ENCODE results near the gene CLTCL1.

The CLTCL1 gene

GRCh38 chr22:19231986-19232385 lies 59.5 kb downstream of the CLTCL1 start:
- Histone ChIP-seq H3K9me3 (ENCODE audit: control insufficient read depth, insufficient read depth, low read depth, low read length) (no peaks in the 10 kb centered on the region), H3K27ac (ENCODE audit: low read depth, low read length) (no peak overlapping the region), H3K9ac (ENCODE audit: low read length) (no peak overlapping the region), H3K36me3 (ENCODE audit: control insufficient read depth, insufficient read depth, low read length) (peaks cover 54% of the 10 kb centered on the region), H3K4me3 (ENCODE audit: low read depth, low read length) (no peak overlapping the region), H3K27me3 (ENCODE audit: control insufficient read depth, insufficient read depth, low read length) (no peaks in the 10 kb centered on the region), H3K4me1 (ENCODE audit: control insufficient read depth, insufficient read depth, low read length) (no peaks in the 10 kb centered on the region)

- Histone ChIP-seq H3K36me3 (ENCODE audit: control insufficient read depth, insufficient read depth, low read length) (peaks cover 66% of the 10 kb centered on the region), H3K27me3 (ENCODE audit: control insufficient read depth, insufficient read depth, low read length) (no peaks in the 10 kb centered on the region), H3K9me3 (ENCODE audit: control insufficient read depth, insufficient read depth, low read depth, low read length) (no peaks in the 10 kb centered on the region), H3K4me3 (ENCODE audit: low read depth, low read length) (no peak overlapping the region), H3K9ac (ENCODE audit: low read length) (no peak overlapping the region), H3K27ac (ENCODE audit: low read depth, low read length) (no peak overlapping the region), H3K4me1 (ENCODE audit: control insufficient read depth, insufficient read depth, low read length) (no peaks in the 10 kb centered on the region)
Observed at GRCh38 chr22:19229600-19229999, 61.9 kb downstream of the CLTCL1 start.

- Histone ChIP-seq H3K9me3 (ENCODE audit: control insufficient read depth, insufficient read depth, low read depth, low read length) (no peaks in the 10 kb centered on the region), H3K9ac (ENCODE audit: low read length) (no peak overlapping the region), H3K27ac (ENCODE audit: low read depth, low read length) (no peak overlapping the region), H3K4me3 (ENCODE audit: low read depth, low read length) (no peak overlapping the region), H3K4me1 (ENCODE audit: control insufficient read depth, insufficient read depth, low read length) (peaks cover 7% of the 10 kb centered on the region; the same call in 1 of the 2 replicates), H3K27me3 (ENCODE audit: control insufficient read depth, insufficient read depth, low read length) (no peaks in the 10 kb centered on the region), H3K36me3 (ENCODE audit: control insufficient read depth, insufficient read depth, low read length) (peaks cover 61% of the 10 kb centered on the region)
Observed at GRCh38 chr22:19228179-19228578, 63.3 kb downstream of the CLTCL1 start.

- Histone ChIP-seq H3K4me1 (ENCODE audit: control insufficient read depth, insufficient read depth, low read length) (peaks cover 9% of the 10 kb centered on the region; the same call in 1 of the 2 replicates), H3K9me3 (ENCODE audit: control insufficient read depth, insufficient read depth, low read depth, low read length) (no peaks in the 10 kb centered on the region), H3K27me3 (ENCODE audit: control insufficient read depth, insufficient read depth, low read length) (no peaks in the 10 kb centered on the region)
Observed at GRCh38 chr22:19226428-19226827, 65.1 kb downstream of the CLTCL1 start.

GRCh38 chr22:19225560-19225959 lies 66.0 kb downstream of the CLTCL1 start:
- H3K36me3 ChIP-seq (ENCODE audit: control insufficient read depth, insufficient read depth, low read length): peaks cover 68% of the 10 kb centered on the region
- no peak overlapping the region for H3K4me3 ChIP-seq (ENCODE audit: low read depth, low read length)
- H3K9me3 ChIP-seq (ENCODE audit: control insufficient read depth, insufficient read depth, low read depth, low read length): no peaks in the 10 kb centered on the region
- H3K9ac ChIP-seq (ENCODE audit: low read length): no peak overlapping the region
- H3K27me3 ChIP-seq (ENCODE audit: control insufficient read depth, insufficient read depth, low read length): no peaks in the 10 kb centered on the region
- H3K27ac ChIP-seq (ENCODE audit: low read depth, low read length): no peak overlapping the region
- peaks cover 9% of the 10 kb centered on the region; the same call in 1 of the 2 replicates for H3K4me1 ChIP-seq (ENCODE audit: control insufficient read depth, insufficient read depth, low read length)

More at GRCh38 chr22:19226428-19226827, 65.1 kb downstream of the CLTCL1 start:
- Histone ChIP-seq H3K36me3 (ENCODE audit: control insufficient read depth, insufficient read depth, low read length) (peaks cover 61% of the 10 kb centered on the region), H3K4me3 (ENCODE audit: low read depth, low read length) (no peak overlapping the region), H3K27ac (ENCODE audit: low read depth, low read length) (no peak overlapping the region), H3K9ac (ENCODE audit: low read length) (no peak overlapping the region)

GRCh38 chr22:19224985-19225384 lies 66.5 kb downstream of the CLTCL1 start:
- H3K27me3 ChIP-seq (ENCODE audit: control insufficient read depth, insufficient read depth, low read length): no peaks in the 10 kb centered on the region
- H3K9ac ChIP-seq (ENCODE audit: low read length): no peak overlapping the region
- H3K4me1 ChIP-seq (ENCODE audit: control insufficient read depth, insufficient read depth, low read length): peaks cover 9% of the 10 kb centered on the region; the same call in 1 of the 2 replicates
- H3K27ac ChIP-seq (ENCODE audit: low read depth, low read length): no peak overlapping the region
- H3K36me3 ChIP-seq (ENCODE audit: control insufficient read depth, insufficient read depth, low read length): peaks cover 69% of the 10 kb centered on the region
- no peaks in the 10 kb centered on the region for H3K9me3 ChIP-seq (ENCODE audit: control insufficient read depth, insufficient read depth, low read depth, low read length)
- H3K4me3 ChIP-seq (ENCODE audit: low read depth, low read length): no peak overlapping the region

- Histone ChIP-seq H3K27me3 (ENCODE audit: control insufficient read depth, insufficient read depth, low read length) (no peaks in the 10 kb centered on the region), H3K4me1 (ENCODE audit: control insufficient read depth, insufficient read depth, low read length) (peaks cover 9% of the 10 kb centered on the region; the same call in 1 of the 2 replicates), H3K9me3 (ENCODE audit: control insufficient read depth, insufficient read depth, low read depth, low read length) (no peaks in the 10 kb centered on the region), H3K4me3 (ENCODE audit: low read depth, low read length) (no peak overlapping the region), H3K36me3 (ENCODE audit: control insufficient read depth, insufficient read depth, low read length) (peaks cover 74% of the 10 kb centered on the region), H3K9ac (ENCODE audit: low read length) (no peak overlapping the region), H3K27ac (ENCODE audit: low read depth, low read length) (no peak overlapping the region)
Observed at GRCh38 chr22:19224557-19224956, 67.0 kb downstream of the CLTCL1 start.

- H3K4me1 ChIP-seq (ENCODE audit: control insufficient read depth, insufficient read depth, low read length): peaks cover 10% of the 10 kb centered on the region
- no peaks in the 10 kb centered on the region for H3K9me3 ChIP-seq (ENCODE audit: control insufficient read depth, insufficient read depth, low read depth, low read length)
- no peak overlapping the region for H3K4me3 ChIP-seq (ENCODE audit: low read depth, low read length)
- H3K27ac ChIP-seq (ENCODE audit: low read depth, low read length): no peak overlapping the region
- H3K27me3 ChIP-seq (ENCODE audit: control insufficient read depth, insufficient read depth, low read length): no peaks in the 10 kb centered on the region
- H3K36me3 ChIP-seq (ENCODE audit: control insufficient read depth, insufficient read depth, low read length): peaks cover 70% of the 10 kb centered on the region
- H3K9ac ChIP-seq (ENCODE audit: low read length): no peak overlapping the region
Observed at GRCh38 chr22:19223617-19224016, 67.9 kb downstream of the CLTCL1 start.

GRCh38 chr22:19223110-19223509 lies 68.4 kb downstream of the CLTCL1 start:
- Histone ChIP-seq H3K27ac (ENCODE audit: low read depth, low read length) (no peak overlapping the region), H3K36me3 (ENCODE audit: control insufficient read depth, insufficient read depth, low read length) (peaks cover 65% of the 10 kb centered on the region), H3K9me3 (ENCODE audit: control insufficient read depth, insufficient read depth, low read depth, low read length) (no peaks in the 10 kb centered on the region), H3K4me1 (ENCODE audit: control insufficient read depth, insufficient read depth, low read length) (peaks cover 15% of the 10 kb centered on the region), H3K27me3 (ENCODE audit: control insufficient read depth, insufficient read depth, low read length) (no peaks in the 10 kb centered on the region), H3K9ac (ENCODE audit: low read length) (no peak overlapping the region), H3K4me3 (ENCODE audit: low read depth, low read length) (no peak overlapping the region)

GRCh38 chr22:19222242-19223005 lies 69.1 kb downstream of the CLTCL1 start:
- Histone ChIP-seq H3K9me3 (ENCODE audit: control insufficient read depth, insufficient read depth, low read depth, low read length) (no peaks in the 10 kb centered on the region), H3K4me1 (ENCODE audit: control insufficient read depth, insufficient read depth, low read length) (peaks cover 20% of the 10 kb centered on the region), H3K27ac (ENCODE audit: low read depth, low read length) (no peak overlapping the region), H3K27me3 (ENCODE audit: control insufficient read depth, insufficient read depth, low read length) (no peaks in the 10 kb centered on the region), H3K9ac (ENCODE audit: low read length) (no peak overlapping the region), H3K36me3 (ENCODE audit: control insufficient read depth, insufficient read depth, low read length) (peaks cover 61% of the 10 kb centered on the region), H3K4me3 (ENCODE audit: low read depth, low read length) (no peak overlapping the region)

- H3K4me1 ChIP-seq (ENCODE audit: control insufficient read depth, insufficient read depth, low read length): peaks cover 20% of the 10 kb centered on the region
- H3K36me3 ChIP-seq (ENCODE audit: control insufficient read depth, insufficient read depth, low read length): peaks cover 56% of the 10 kb centered on the region
Observed at GRCh38 chr22:19220867-19221266, 70.7 kb downstream of the CLTCL1 start.

More at GRCh38 chr22:19220867-19221266, 70.7 kb downstream of the CLTCL1 start:
- Histone ChIP-seq H3K4me3 (ENCODE audit: low read depth, low read length) (no peak overlapping the region), H3K9ac (ENCODE audit: low read length) (no peak overlapping the region), H3K27me3 (ENCODE audit: control insufficient read depth, insufficient read depth, low read length) (no peaks in the 10 kb centered on the region), H3K9me3 (ENCODE audit: control insufficient read depth, insufficient read depth, low read depth, low read length) (no peaks in the 10 kb centered on the region), H3K27ac (ENCODE audit: low read depth, low read length) (no peak overlapping the region)
